Brain pericyte (primary cell): ENCODE data around the gene NOP58.
"Not testable (repeated sequence)": the region's sequence is repeated elsewhere in the genome, so short reads cannot be mapped to it uniquely, and the experiment has no call there.

ENCODE experiments used
- DNase-seq: peaks from one replicate; pipeline ENCODE4 v3.0.0-alpha.2; 2012; ENCODE audit warnings: low read depth, low spot score

The NOP58 gene, protein sequence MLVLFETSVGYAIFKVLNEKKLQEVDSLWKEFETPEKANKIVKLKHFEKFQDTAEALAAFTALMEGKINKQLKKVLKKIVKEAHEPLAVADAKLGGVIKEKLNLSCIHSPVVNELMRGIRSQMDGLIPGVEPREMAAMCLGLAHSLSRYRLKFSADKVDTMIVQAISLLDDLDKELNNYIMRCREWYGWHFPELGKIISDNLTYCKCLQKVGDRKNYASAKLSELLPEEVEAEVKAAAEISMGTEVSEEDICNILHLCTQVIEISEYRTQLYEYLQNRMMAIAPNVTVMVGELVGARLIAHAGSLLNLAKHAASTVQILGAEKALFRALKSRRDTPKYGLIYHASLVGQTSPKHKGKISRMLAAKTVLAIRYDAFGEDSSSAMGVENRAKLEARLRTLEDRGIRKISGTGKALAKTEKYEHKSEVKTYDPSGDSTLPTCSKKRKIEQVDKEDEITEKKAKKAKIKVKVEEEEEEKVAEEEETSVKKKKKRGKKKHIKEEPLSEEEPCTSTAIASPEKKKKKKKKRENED

DNA sequence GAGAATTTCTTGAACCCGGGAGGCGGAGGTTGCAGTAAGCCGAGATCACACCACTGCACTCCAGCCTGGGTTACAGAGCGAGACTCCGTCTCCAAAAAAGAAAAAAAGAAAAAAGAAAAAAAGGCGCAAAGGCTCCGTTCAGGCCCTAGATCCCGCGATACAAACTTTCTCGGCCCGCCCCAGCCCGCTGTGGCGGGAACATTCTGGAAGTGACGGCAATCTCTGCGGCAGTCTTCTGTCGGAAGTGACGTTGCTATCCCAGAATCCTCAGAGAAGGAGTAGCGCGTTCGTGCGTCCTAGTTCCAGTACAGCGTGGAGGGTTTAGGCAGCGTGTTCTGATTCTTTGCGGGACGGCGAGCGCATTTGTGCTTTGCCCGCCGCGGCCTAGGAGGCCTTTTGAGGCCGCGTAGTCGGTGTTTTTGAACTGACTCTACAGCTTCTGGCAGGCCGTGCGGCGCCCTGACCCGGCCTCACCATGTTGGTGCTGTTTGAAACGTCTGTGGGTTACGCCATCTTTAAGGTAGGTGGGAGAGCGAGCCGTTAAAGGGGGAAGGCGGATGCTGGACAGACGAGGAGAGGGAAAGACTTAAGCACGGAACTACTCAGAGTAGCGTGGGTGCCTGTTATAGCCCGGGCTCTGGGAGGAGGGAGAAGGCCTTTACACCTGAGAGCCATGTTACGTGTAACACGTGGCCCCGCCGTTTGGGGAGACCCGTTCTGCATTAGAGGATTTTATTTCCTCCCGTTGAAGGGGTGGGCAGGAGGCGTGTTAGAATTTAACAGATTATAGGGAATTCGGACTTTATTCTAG lies at the start of gene NOP58:
NOP58 (plus strand) TSS at position 297 of the 811 bp plus-strand sequence; CDS start at position 476, 179 bp downstream.
- peak; percentile 85 for DNase-seq

DNA sequence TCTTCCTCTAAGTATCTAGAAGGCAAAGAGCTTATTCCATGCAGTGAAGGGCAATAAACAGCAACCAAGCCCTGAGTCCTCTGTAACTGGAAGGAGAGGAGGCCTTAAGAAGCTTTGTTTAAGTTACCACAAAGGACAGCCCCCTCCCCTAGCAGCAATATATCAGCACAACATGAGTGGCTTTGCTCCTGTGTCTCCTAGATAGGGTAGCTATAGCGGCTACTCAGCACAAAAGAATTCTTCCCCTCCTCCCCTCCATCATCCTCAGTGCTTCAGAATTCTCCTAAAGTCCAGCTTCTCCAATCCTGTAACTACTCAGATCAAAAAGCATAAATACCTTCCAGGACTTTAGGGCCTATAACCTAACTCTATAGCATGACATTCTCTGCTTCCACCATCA lies 43.7 kb upstream of the NOP58 start:
- DNase-seq = no peak

DNA sequence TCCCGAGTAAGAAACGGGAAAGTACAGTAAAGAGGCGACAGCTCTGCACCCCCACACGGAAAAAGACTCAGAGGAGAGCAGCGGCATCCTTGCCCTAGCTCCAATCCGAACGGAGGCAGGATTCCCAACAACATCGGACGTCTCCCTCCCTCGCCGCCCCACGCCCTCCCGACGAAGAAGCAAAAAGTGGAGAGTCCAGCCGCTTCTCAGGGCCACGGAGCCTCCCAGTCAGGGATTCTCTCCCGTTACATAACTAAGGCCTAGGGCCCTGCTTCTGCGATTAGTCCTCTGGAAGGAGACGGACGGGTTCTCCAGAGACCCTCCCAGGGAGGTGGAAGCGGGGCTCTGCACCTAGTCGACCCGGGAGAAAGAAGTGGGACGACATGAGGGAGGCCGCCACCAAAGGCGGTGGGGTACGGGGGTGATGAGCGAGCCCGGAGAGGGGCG lies 27.8 kb upstream of the NOP58 start:
- no peak for DNase-seq

DNA sequence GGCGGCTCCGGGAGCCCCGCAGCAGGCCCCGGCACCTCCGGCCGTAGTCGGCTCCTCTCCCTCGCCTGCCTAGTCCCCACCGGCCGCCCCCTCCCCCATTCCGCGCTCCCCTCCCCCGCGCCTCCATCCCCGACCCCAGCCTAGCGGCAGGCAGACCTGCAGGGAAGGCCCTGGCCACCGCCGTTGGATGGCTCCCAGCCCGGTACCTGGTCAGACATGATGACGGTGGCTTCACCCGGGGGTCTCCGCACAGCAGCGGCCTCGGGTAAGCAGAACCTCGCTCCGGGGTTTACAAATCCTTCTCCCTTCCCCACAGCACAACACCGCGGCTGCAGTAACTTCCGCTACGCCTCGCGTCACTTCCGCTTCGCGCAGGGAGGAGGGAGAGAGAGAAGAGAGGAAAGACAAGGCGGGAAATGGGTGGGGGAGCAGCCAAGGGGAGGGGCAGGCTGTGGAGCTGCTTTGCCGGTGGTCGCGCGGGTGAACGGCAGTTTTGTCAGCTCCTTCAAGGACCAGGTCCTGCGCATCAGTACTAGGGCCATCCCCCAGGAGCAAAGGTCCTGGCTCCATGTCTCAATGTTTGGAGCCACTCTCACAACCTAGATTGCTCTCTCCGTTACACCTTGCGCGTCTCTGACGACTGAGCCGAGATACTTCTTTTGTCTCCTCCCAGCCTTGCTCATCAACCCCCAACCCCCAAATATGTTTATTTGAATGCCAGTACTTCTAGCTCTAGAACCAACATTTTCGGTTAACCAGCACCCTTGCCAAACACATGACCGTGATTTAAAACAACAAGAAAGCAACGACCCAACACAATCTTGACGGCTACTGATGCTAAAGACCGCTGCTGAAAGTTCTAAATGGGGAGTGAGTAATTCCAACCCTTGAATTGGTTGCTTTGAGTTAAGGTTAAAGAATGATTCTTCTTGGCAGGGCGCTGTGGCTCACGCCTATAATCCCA lies 27.0 kb upstream of the NOP58 start, which contains the start of gene SUMO1:
SUMO1 (minus strand) TSS at position 364 of the 964 bp plus-strand sequence; CDS start at position 218, 146 bp downstream.
- DNase-seq = peak; percentile 55

DNA sequence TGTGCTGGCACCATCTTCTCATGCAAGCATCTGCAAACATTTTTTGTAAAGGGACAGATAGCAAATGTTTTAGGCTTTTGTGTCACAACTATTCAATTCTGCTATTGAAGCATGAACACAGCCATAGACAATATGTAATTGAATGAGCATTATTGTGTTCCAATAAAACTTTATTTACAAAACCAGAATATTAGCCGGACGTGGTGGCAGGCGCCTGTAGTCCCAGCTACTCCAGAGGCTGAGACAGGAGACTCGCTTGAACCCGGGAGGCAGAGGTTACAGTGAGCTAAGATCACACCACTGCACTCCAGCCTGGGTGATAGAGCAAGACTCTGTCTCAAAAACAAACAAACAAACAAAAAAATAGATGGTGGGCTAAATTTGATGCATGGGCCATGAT lies 17.9 kb upstream of the NOP58 start:
- DNase-seq = not testable (repeated sequence)

DNA sequence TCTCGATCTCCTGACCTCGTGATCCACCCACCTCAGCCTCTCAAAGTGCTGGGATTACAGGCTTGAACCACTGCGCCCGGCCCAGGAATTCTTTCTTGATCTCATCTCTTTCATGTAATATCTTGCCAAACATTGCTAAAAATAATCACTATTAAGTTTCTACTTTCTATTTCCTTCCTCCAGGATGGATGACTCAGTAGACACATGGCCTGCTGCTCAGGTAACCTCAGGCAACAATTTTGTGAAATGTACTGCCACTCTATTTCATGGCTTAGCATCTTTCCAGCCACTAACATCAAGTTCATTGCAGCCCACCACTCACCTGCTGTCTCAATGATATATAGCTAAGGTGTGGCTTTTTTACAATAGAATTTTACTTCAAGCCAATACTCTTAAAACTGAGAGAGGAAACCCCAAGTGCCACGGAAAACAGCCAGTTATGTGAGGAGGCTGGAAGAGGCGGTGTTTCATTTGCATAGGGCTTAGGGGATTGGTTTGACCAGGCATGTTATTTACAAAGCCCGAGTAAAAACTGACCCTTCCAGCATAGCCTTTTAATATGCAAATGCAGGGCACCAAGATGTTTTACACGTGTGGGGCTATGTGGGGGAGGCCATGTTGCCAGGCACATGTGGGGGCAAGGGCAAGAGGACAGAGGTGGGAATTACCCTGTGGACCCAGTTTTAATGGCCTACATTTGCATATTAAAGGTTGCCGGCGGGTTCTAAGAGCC lies 15.9 kb upstream of the NOP58 start:
- DNase-seq = no peak

DNA sequence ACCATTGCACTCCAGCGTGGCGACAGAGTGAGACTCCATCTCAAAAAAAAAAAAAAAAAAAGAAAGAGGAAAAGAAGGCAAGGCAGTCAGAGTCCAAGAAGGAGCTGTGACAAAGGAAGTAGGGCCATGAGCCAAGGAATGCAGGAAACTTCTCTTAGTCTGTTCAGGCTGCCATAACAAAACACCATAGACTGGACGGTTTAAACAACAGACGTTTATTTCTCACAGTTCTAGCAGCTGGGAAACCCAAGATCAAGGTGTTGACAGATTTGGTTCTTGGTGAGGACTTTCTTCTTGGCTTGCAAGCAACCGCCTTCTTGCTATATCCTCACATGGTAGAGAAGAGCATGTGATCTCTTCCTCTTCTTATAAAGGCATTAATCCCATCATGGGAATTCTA lies 14.1 kb upstream of the NOP58 start:
- no peak for DNase-seq

DNA sequence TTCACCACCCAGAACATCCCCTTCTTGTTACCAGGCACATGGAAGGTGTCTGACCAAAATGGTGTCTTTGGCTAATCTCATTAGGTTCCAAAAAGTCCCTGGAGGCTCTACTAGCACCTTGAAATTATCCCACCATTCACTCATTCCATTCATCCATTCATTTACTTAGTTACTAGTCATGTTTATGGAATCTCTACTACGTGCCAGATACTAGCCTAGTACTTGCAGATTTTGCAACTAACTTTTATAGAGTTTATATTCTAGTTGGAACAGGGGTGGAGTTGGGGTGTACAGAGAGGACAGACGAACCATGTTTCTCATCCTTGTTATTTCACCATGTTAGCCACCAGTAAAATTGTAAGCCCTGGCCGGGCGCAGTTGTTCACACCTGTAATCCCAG lies 4.0 kb upstream of the NOP58 start:
- no peak for DNase-seq

DNA sequence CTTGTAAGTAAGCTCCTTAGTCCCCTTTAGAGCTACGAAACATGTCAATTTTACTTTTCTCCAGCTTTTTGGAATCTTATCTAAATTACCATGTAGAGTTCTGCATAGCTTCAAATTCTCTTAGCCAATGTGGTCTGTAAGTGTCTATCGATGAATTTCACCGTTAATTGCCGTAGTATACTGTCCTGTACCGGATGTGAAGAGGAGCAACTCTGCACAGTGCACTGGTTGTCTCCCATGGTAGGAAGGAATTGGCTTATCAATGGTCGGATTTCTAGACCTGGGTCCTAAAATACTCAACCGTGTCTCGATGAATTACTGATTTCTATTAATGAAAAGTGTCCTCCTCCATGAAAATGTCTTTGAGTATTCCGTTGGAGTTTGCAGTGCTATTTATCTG lies 1.9 kb downstream of the NOP58 start:
- no peak for DNase-seq

DNA sequence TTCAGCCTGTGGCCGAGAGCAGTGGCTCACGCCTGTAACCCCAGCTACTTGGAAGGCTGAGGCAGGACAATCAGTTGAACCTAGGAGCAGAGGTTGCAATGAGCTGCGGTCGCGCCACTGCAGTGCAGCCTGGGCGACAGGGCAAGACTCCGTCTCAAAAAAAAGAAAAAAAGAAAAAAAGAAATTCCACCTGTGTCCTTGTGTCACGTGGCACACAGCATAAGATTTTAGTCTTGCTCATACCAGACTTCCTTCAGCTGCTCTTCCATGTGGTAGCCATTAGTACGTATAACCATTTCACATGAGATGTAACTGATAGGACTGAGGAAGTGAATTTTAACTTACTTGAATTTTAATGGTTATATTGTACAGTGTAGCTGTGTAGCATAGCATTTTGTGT lies 4.0 kb downstream of the NOP58 start:
- DNase-seq = no peak

DNA sequence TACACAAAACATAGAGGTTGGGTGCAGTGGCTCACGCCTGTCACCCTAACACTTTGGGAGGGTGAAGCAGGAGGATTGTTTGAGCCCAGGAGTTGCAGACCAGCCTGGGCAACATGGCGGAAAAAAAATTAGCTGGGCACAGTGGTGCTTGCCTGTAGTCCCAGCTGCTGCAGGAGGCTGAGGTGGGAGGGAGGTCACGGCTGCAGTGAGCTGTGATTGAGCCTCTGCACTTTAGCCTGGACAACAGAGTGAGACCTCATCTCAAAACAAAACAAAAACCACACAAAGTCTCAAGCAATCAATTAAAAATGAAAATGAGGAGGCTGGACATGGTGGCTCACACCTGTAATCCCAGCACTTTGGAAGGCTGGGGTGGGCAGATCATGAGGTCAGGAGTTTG lies 4.9 kb downstream of the NOP58 start:
- no peak for DNase-seq

DNA sequence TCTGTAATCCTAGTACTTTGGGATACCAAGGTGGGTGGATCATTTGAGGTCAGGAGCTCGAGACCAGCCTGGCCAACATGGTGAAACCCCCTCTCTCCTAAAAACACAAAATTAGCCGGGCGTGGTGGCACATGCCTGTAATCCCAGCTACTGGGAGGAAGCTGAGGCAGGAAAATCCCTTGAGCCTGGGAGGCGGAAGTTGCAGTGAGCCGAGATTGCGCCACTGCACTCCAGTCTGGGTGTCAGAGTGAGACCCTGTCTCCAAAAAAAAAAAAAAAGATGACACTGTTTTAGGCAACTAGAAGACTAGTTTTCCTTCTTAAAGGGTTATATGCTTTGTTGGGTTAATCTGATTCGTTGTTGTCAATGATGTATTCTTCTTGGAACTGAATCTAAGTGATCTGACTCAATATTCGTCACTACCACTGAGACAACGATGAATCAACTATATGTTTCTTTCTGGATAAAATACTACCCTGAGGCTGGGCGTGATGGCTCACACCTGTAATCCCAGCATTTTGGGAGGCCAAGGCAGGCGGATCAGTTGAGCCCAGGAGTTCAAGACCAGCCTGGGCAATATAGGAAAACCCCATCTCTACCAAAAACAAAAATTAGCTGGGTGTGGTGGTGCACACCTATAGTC lies 10.6 kb downstream of the NOP58 start:
- DNase-seq = not testable (repeated sequence)

DNA sequence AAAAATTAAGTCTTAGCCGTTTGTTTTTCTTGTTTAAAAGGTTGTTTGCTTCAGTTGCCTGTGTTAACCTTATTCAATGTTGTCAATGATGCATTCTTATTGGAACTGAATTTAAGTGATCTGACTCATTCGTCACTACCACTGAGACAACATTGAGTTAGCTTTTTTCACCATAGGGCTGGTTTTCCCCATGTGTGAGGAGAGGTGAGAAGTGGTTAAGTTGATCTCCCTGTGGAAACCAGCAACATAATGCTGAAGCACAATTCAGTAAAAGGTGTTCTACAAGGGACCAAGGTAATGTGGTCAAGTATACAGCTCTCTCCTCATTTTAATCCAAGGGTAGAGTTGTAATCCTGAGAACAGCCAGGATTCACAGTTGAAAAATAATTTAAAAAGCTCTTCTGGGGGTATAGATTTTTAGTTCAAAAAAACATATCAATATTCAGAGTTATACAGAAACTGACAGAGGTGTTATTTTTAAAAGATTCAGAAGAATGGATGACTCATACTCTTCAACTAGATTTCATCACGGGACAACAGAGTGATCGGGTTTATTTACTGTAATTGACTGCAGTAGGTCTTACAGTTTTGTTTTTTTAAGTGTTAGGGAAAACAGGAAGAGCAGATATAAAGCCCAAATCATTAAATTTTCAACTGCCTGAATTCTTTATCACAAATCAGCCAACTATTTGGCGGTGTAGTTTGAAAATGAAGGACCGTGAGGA lies 12.6 kb downstream of the NOP58 start:
- peak; percentile 20 for DNase-seq

DNA sequence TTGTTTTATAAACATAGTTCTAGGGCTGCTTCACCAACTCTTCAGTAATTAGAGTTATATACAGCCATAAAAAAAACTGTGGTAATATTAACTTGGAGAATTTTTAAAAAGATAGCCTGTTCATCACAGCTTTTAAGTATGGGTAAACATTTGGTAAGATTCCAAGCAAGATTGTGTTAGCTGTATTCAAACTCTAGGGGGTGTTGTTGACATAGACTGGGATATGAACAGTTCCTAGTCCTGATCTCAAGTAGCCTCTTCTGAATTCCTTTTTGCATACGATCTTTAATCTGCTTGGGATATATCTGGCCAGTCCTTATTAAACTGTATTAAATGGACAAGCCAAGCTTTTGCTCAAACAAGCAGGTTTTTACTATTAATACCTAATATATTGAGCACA lies 13.4 kb downstream of the NOP58 start:
- peak; percentile 61 for DNase-seq

DNA sequence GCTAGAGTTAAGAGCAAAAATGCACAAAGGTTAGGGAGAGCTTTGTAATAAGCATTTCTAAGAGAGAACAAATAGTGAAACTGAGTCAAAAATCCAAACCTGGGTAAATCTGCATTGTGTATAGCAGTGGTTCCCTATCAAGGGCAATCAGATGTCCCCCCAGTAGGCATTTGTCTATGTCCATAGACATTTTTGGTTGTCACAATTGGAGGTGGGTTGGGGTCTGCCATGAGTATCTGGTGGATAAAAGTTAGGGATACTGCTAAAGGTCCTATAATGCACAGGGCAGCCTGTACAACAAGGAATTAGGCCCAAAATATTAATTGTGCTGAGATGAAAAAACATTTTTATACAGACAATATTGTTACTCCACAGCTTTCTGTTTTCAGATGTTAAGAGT lies 21.0 kb downstream of the NOP58 start:
- no peak for DNase-seq

DNA sequence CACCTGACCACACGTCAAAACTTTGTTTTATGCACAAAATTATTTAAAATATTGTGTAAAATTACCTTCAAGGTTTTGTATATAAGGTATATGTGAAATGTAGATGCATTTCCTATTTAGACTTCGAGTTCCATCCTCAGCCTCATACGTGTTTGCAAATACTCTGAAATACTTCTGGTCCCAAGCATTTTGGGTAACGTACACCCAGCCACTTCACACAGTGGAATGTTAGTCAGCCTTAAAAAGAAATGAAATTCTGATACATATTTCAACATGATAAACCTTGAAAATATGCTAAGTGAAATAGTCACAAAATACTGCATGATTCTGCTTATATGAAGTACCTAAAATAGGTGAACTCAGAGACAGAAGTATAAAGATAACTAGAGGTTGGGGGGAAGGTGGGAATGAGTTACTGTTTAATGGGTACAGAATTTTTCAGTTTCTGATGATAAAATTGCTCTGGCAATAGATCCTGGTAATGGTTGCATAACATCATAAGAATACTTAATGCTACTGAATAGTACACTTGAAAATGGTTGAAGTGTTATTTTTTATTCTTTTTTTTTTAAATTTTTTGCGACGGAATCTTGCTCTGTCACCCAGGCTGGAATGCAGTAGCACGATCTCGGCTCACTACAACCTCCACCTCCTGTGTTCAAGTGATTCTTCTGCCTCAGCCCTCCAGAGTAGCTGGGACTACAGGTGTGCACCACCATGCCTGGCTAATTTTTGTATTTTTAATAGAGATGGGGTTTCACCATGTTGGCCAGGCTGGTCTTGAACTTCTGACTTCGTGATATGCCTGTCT lies 24.0 kb downstream of the NOP58 start:
- no peak for DNase-seq

DNA sequence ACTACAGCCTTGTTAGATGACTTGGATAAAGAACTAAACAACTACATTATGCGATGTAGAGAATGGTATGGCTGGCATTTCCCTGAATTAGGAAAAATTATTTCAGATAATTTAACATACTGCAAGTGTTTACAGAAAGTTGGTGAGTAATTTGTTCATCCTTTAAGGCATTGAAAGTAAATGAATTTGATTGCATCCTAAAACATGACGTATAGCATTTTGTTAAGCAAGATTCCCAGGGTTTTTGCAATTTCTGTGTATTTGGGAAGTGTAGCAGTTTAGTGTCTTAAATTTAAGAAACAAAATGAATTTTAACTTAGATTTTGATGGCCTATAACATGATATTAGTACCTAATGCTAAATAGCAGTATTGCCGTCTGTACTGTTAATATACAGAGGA lies 24.8 kb downstream of the NOP58 start:
- no peak for DNase-seq

DNA sequence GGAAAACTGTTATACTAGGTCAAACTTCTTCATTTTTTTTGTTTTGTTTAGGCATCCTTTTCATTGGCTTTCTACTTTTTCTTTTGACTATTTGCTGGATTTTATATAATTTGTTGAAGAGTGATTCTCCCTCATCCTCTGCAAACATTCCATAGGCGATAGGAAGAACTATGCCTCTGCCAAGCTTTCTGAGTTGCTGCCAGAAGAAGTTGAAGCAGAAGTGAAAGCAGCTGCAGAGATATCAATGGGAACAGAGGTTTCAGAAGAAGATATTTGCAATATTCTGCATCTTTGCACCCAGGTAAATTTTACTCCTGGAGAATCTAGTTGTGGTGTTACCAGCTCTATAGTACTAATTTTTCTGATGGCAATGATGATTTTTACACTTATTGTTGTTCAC lies 25.4 kb downstream of the NOP58 start:
- no peak for DNase-seq

DNA sequence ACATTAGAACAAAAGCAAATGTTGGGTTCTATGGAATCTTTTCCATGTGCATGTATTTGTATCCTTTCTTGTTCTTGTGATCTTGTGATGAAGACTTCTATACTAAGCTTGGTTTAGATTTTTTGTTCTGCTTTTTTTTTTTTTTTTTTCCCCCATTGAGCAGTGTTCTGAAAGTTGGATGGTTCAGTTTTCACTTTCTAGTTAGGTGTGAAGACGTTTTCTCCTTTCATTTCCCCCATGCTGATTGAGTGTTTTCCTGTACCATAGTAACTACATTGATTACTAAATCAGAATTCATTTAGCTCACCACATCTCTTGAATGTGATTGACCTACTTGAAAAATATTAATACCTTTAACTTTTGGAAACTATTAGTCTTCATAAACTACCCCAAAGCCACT lies 34.1 kb downstream of the NOP58 start:
- DNase-seq = no peak
